MM.1S (cell line): ENCODE results near the gene VPREB1.

Experiments
- EZH2 ChIP-seq: fragments of 300-600 bp; sonication (generic); optimal IDR thresholded peaks from 2 replicates; pipeline ENCODE3; 2017; ENCODE audit warnings: low read depth, mild to moderate bottlenecking, antibody characterized with exemption, low read length, mixed read lengths
- EZH2phosphoT487 ChIP-seq: fragments of 300-600 bp; sonication (generic); IDR thresholded peaks from 2 replicates; pipeline ENCODE4 v1.6.1; 2018; ENCODE audit warnings: antibody characterized with exemption, low read length
- TF ChIP-seq, protein P1 (sequence below): fragments of 300-600 bp; sonication (generic); IDR thresholded peaks from 2 replicates; pipeline ENCODE4 v1.5.1; 2016; ENCODE audit warnings: antibody characterized with exemption, low read length, mixed read lengths

DNA sequence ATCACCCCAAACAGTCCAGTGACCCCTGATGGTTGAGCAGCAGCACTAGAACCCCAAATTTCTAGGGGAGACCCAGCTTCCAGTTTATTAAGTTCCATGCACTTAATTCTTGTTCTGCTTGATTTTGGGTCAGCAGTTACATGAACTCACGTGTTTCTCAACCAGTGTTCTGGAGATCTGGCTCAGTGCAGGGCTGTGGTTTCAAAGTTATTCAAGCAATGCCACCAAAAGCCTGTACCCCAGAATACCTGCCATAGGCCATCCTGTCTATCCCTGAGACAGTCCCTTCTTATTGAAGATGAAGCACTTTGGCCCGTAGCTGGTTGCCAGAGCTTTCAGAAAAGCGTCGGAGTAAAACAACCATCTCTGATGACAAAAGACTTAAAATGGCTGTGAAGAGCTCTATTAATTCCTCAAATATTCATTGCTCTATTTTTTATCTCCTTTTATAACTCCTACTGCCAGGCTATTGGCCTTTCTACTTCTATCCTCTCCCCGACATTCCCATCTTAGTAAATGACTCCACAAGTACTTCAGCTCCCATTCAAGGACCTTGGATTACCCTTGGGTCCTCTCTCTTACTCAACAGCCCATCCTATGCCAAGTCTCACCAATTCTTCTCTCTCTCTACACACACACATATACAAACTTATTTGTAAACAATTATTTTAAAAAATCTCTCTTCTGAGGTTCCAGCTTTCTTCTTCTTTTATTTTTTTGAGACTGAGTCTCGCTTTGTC lies 18.0 kb upstream of the VPREB1 start:
- TF ChIP-seq, protein P1, sequence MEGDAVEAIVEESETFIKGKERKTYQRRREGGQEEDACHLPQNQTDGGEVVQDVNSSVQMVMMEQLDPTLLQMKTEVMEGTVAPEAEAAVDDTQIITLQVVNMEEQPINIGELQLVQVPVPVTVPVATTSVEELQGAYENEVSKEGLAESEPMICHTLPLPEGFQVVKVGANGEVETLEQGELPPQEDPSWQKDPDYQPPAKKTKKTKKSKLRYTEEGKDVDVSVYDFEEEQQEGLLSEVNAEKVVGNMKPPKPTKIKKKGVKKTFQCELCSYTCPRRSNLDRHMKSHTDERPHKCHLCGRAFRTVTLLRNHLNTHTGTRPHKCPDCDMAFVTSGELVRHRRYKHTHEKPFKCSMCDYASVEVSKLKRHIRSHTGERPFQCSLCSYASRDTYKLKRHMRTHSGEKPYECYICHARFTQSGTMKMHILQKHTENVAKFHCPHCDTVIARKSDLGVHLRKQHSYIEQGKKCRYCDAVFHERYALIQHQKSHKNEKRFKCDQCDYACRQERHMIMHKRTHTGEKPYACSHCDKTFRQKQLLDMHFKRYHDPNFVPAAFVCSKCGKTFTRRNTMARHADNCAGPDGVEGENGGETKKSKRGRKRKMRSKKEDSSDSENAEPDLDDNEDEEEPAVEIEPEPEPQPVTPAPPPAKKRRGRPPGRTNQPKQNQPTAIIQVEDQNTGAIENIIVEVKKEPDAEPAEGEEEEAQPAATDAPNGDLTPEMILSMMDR: no peak
- no peak for TF ChIP-seq EZH2
- no peak for TF ChIP-seq EZH2phosphoT487
